Thyroid gland (tissue), 4 donors: ENCODE results near the gene NCBP3.

Experiments
- CTCF ChIP-seq, 6 experiments: fragments of 200-600 bp in 3 of 6; fragments of 450-650 bp in 3 of 6; sonication (generic) in 3 of 6; IDR thresholded peaks; one replicate each; pipeline ENCODE4 v1.5.1; 2016 to 2019; ENCODE audit warnings: antibody characterized with exemption in 6 of 6, mild to moderate bottlenecking in 2 of 6, inconsistent platforms in 1 of 6, moderate library complexity in 1 of 6
- POLR2A ChIP-seq, 2 donors: fragments of 450-650 bp; IDR thresholded peaks; one replicate each; pipeline ENCODE4 v1.6.1; 2017; ENCODE audit warnings: antibody characterized with exemption in 2 of 2, mild to moderate bottlenecking in 2 of 2, moderate library complexity in 1 of 2

- no peak for TF ChIP-seq CTCF (IDR thresholded peaks at IDR 0.05)
- TF ChIP-seq POLR2A (IDR thresholded peaks at IDR 0.05): no peak
Measured at GRCh38 chr17:3759597-3760216, 86.3 kb downstream of the NCBP3 start.
